Kidney (tissue), 14 donors: ENCODE results near the gene PKMYT1. TPM values are rescaled to one million over a fixed set of nuclear protein-coding genes. Genes with fewer than 3 reads are reported as not detected.

Source experiments
- DNase-seq, 5 donors: peaks; one replicate each; pipeline ENCODE4 v3.0.0-alpha.2; 2013 to 2020
- FAIRE-seq: peaks from 2 replicates; lab custom pipeline; 2012; peaks lifted over from hg19 to GRCh38; lab: Jason Lieb, UNC
- H3K27ac ChIP-seq, 2 donors: one replicate each; pipeline ENCODE4 v1.7.0; 2013; ENCODE audit warnings: low read depth in 2 of 2, low read length in 2 of 2, inconsistent platforms in 1 of 2
- H3K27me3 ChIP-seq: one replicate; pipeline ENCODE4 v1.7.1; 2013; ENCODE audit warnings: low read length, inconsistent platforms; ENCODE audit not compliant: control insufficient read depth, insufficient read depth
- H3K36me3 ChIP-seq, 3 donors: one replicate each; pipeline versions ENCODE4 v1.7.0 to v1.7.1; 2013; ENCODE audit warnings: low read length in 3 of 3, control low read depth in 1 of 3, inconsistent platforms in 1 of 3; ENCODE audit not compliant: insufficient read depth in 3 of 3, control insufficient read depth in 2 of 3
- H3K4me1 ChIP-seq, 3 donors: one replicate each; pipeline versions ENCODE4 v1.7.0 to v1.7.1; 2013; ENCODE audit warnings: low read length in 3 of 3, inconsistent platforms in 1 of 3, low read depth in 1 of 3; ENCODE audit not compliant: control insufficient read depth in 2 of 3, insufficient read depth in 2 of 3
- H3K4me3 ChIP-seq, 3 donors: one replicate each; pipeline versions ENCODE4 v1.7.0 to v1.8.1; 2013; ENCODE audit warnings: low read length in 3 of 3, control low read depth in 1 of 3, inconsistent platforms in 1 of 3
- H3K9ac ChIP-seq, 3 donors: one replicate each; pipeline versions ENCODE4 v1.7.0 to v1.7.1; 2013; ENCODE audit warnings: low read length in 3 of 3, control low read depth in 1 of 3, inconsistent platforms in 1 of 3
- H3K9me3 ChIP-seq, 3 donors: one replicate each; pipeline versions ENCODE4 v1.7.0 to v1.7.1; 2013; ENCODE audit warnings: low read length in 3 of 3, control low read depth in 1 of 3, inconsistent platforms in 1 of 3; ENCODE audit not compliant: control insufficient read depth in 2 of 3, insufficient read depth in 1 of 3
- CTCF ChIP-seq: IDR thresholded peaks from 3 replicates; pipeline ENCODE4 v1.5.1; 2012; ENCODE audit warnings: mild to moderate bottlenecking, moderate library complexity, borderline replicate concordance; ENCODE audit not compliant: insufficient read depth; ENCODE audit errors: extremely low read depth
- intact Hi-C: fragments of 100-400 bp; cut with DNase I; formaldehyde crosslinking; loops from one replicate; pipeline ENCODE4 v1.11.1; 2022
- polyA plus RNA-seq: library from polyadenylated mRNA; stranded (reverse); fragments of 350-450 nt; fragmentation: Illumina TruSeq; extraction: RNeasy Lipid Tissue Mini Kit (QIAGEN cat#74804); gene quantifications from one replicate; pipeline ENCODE4 v1.2.3, GENCODE V29; 2014; ENCODE audit warnings: low read depth, low replicate concordance; ENCODE audit not compliant: insufficient read depth
- total RNA-seq: library from RNA; stranded (reverse); fragmentation: NEBNext Ultra II Directional; extraction: Animal tissue kit (Norgen Biotek cat#: 25700); gene quantifications from one replicate; pipeline ENCODE4 v1.2.1, GENCODE V29; 2021
- donor health status: control.
- donor health status: control.
- donor health status: control.
- donor health status: control.
- donor health status: control.
- donor health status: DM: yes; HTN: yes; CAD: no.
- donor health status: Normal renal cell carcinoma (clear cell type).

Gene PKMYT1
- total and polyA plus RNA-seq, 2 donors from 2014 or later, result 0.97 to 2.2 TPM

GRCh38 chr16:2977440-2977839, 2.8 kb downstream of the PKMYT1 start:
- DNase-seq, result no peak
- H3K36me3 ChIP-seq, result no peaks in the 10 kb centered on the region
- no peak overlapping the region for H3K9ac ChIP-seq
- intact Hi-C loops, result no loop called here
- H3K9me3 ChIP-seq, result no peaks in the 10 kb centered on the region
- no peaks in the 10 kb centered on the region for H3K27me3 ChIP-seq
- H3K4me3 ChIP-seq, result no peak overlapping the region
- no peak for FAIRE-seq
- no peak for TF ChIP-seq CTCF
- no peak overlapping the region for H3K27ac ChIP-seq
- peaks cover 0 to 6% (median 0%) of the 10 kb centered on the region in 3 donors for H3K4me1 ChIP-seq

DNA sequence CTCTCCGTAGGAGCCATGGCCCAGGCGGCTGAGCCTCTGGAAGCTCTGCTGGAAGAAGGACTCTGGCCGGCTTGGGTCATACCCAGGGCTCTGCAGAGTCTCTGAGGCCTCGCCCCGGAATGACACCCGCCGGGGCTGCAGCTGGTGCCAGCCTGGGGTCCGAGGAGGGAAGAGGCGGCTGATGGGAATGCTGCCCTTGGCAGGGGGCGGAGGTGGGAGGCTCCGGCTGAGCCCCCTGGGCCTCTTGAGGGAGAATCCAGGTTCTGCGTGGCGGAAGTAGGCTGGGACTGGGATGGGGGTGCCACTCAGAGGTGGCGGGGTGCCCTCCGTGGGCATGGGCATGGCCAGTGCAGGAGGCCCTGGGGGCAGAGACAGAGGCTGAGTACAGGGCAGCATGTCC, 3.6 kb downstream of the PKMYT1 start:
- TF ChIP-seq CTCF, result no peak
- no peak for FAIRE-seq
- H3K27ac ChIP-seq, result no peak overlapping the region

GRCh38 chr16:2976201-2976600, 4.0 kb downstream of the PKMYT1 start:
- Histone ChIP-seq H3K27ac (no peak overlapping the region), H3K27me3 (no peaks in the 10 kb centered on the region), H3K4me1 (peaks cover 0 to 6% (median 0%) of the 10 kb centered on the region in 3 donors), H3K36me3 (no peaks in the 10 kb centered on the region), H3K9me3 (no peaks in the 10 kb centered on the region), H3K4me3 (no peak overlapping the region), H3K9ac (no peak overlapping the region)
- DNase-seq, result peak in 1 of 5 donors; percentile 61
- TF ChIP-seq CTCF, result no peak
- intact Hi-C loops, result no loop called here
- no peak for FAIRE-seq

More for the DNA sequence above, 3.6 kb downstream of the PKMYT1 start:
- Histone ChIP-seq H3K9me3 (no peaks in the 10 kb centered on the region), H3K4me1 (peaks cover 0 to 6% (median 0%) of the 10 kb centered on the region in 3 donors), H3K36me3 (no peaks in the 10 kb centered on the region), H3K9ac (no peak overlapping the region), H3K4me3 (no peak overlapping the region), H3K27me3 (no peaks in the 10 kb centered on the region)
- intact Hi-C loops, result no loop called here
- DNase-seq, result peak in 1 of 5 donors; percentile 58

DNA sequence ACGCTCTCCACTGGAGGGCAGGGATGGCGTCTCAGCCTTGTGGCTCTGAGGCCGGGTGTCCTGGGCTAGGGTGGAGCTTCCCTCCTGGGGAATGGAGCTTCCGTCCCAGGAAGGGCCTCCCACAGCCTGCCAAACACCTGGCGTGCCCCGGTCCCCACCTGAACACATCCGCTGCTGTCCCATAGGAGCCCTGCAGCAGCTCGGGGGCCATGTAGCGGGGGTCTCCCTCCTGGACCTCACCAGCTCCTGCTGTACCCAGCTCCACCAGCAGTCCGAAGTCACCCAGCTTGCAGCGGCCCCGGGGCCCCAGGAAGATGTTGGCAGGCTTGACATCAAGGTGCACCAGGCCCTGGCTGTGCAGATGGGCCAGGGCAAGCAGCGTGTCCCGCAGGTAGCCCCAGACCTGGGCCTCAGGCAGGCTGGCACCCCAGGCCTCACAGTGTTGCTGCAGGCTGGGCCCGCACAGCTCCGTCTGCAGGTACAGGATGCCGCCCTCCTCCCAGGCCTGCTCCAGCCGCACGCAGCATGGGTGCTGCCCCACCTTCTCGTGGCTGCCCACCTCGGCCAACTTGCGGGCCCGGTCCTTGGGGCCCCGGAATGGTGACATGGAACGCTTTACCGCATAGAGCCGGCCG, 5.0 kb downstream of the PKMYT1 start:
- FAIRE-seq (no peak), DNase-seq (peak in 1 of 5 donors; percentile 75)

More for the DNA sequence above, 5.0 kb downstream of the PKMYT1 start:
- H3K9me3 ChIP-seq, result no peaks in the 10 kb centered on the region
- H3K27me3 ChIP-seq, result no peaks in the 10 kb centered on the region
- no peak overlapping the region for H3K9ac ChIP-seq
- H3K4me3 ChIP-seq, result no peak overlapping the region
- no peaks in the 10 kb centered on the region for H3K36me3 ChIP-seq
- no peak overlapping the region for H3K27ac ChIP-seq
- no peak for TF ChIP-seq CTCF
- intact Hi-C loops, result no loop called here
- peaks cover 0 to 3% (median 0%) of the 10 kb centered on the region in 3 donors for H3K4me1 ChIP-seq
